ENCODE measurements around the gene KLK7. TPM values are rescaled to one million over a fixed set of nuclear protein-coding genes. Genes with fewer than 3 reads are reported as not detected.

The KLK7 gene
- total RNA-seq, 5 donors from 2014 or later (not counting 1 experiment from before 2014, with no cell fraction given) = not detected

- Histone ChIP-seq H3K9me3 (no peaks in the 10 kb centered on the region), H3K27ac (ENCODE audit: low read length) (no peak within 1 kb of the TSS), H3K36me3 (ENCODE audit: control insufficient read depth in 2 of 2, extremely low read depth in 1 of 2, insufficient read depth in 1 of 2, low read length in 1 of 2) (no peaks in the 10 kb centered on the region), H3K4me3 (ENCODE audit: control insufficient read depth in 1 of 2, extremely low read depth in 1 of 2, low read length in 1 of 2) (no peak within 1 kb of the TSS), H3K4me1 (ENCODE audit: control insufficient read depth in 1 of 2, extremely low read depth in 1 of 2, insufficient read depth in 2 of 2, low read length in 2 of 2) (no peaks in the 10 kb centered on the region), H3K27me3 (replicated peaks in 1 of 2; ENCODE audit: control insufficient read depth in 2 of 2, extremely low read depth in 1 of 2, insufficient read depth in 2 of 2, low read length in 1 of 2) (peaks cover 2 to 31% of the 10 kb centered on the region in 2 experiments)
- Mint-ChIP-seq H3K36me3 (no peaks in the 10 kb centered on the region), H3K4me3 (no peak within 1 kb of the TSS), H3K27me3 (peaks cover 36 to 39% of the 10 kb centered on the region in 2 donors), H3K27ac (no peak within 1 kb of the TSS), H3K9me3 (peaks cover 0 to 5% (median 0%) of the 10 kb centered on the region in 3 donors), H3K4me1 (peaks cover 0 to 5% (median 0%) of the 10 kb centered on the region in 3 donors)
- DNase-seq = no peak
- no peak for ATAC-seq (replicated peaks in 1 of 4)
- CTCF ChIA-PET = no interaction called here
- POLR2A ChIA-PET = no interaction called here
- 16% methylated on average over 3 of the region's 7 CpGs for WGBS (ENCODE audit: insufficient coverage)
Observed at GRCh38 chr19:50952910-50953309, 30.8 kb downstream of the KLK7 start, which contains the start of gene KLK5. TSS of gene KLK5 (minus strand) at chr19:50953038. CDS start at chr19:50952657, 381 bp downstream.

GRCh38 chr19:50949861-50950260 lies 33.9 kb downstream of the KLK7 start:
- no peaks in the 10 kb centered on the region for H3K36me3 ChIP-seq (ENCODE audit: control insufficient read depth in 2 of 2, extremely low read depth in 1 of 2, insufficient read depth in 1 of 2, low read length in 1 of 2)
- ATAC-seq (replicated peaks in 1 of 4) (no peak), DNase-seq (no peak)
- Mint-ChIP-seq H3K4me1 (peaks cover 0 to 5% (median 0%) of the 10 kb centered on the region in 3 donors), H3K27ac (no peak overlapping the region), H3K36me3 (no peaks in the 10 kb centered on the region), H3K27me3 (peaks cover 32 to 36% of the 10 kb centered on the region in 2 donors), H3K9me3 (peaks cover 0 to 5% (median 0%) of the 10 kb centered on the region in 3 donors), H3K4me3 (no peak overlapping the region)
- ChIA-PET CTCF (no interaction called here), POLR2A (no interaction called here)
- H3K9me3 ChIP-seq = no peaks in the 10 kb centered on the region
- no peak overlapping the region for H3K27ac ChIP-seq (ENCODE audit: low read length)
- no peak overlapping the region for H3K4me3 ChIP-seq (ENCODE audit: control insufficient read depth in 1 of 2, extremely low read depth in 1 of 2, low read length in 1 of 2)
- H3K27me3 ChIP-seq (replicated peaks in 1 of 2; ENCODE audit: control insufficient read depth in 2 of 2, extremely low read depth in 1 of 2, insufficient read depth in 2 of 2, low read length in 1 of 2) = peaks cover 2 to 23% of the 10 kb centered on the region in 2 experiments
- 57% methylated on average over 14 of the region's 19 CpGs for WGBS (ENCODE audit: insufficient coverage)
- no peaks in the 10 kb centered on the region for H3K4me1 ChIP-seq (ENCODE audit: control insufficient read depth in 1 of 2, extremely low read depth in 1 of 2, insufficient read depth in 2 of 2, low read length in 2 of 2)

GRCh38 chr19:50947123-50947522 lies 36.6 kb downstream of the KLK7 start:
- WGBS (ENCODE audit: insufficient coverage) = 53% methylated on average over 4 of the region's 4 CpGs
- Mint-ChIP-seq H3K36me3 (no peaks in the 10 kb centered on the region), H3K27ac (no peak overlapping the region), H3K4me3 (no peak overlapping the region), H3K27me3 (peaks cover 36 to 44% of the 10 kb centered on the region in 2 donors), H3K9me3 (peaks cover 0 to 5% (median 2%) of the 10 kb centered on the region in 3 donors), H3K4me1 (no peaks in the 10 kb centered on the region)
- Histone ChIP-seq H3K9me3 (no peaks in the 10 kb centered on the region), H3K4me3 (ENCODE audit: control insufficient read depth in 1 of 2, extremely low read depth in 1 of 2, low read length in 1 of 2) (no peak overlapping the region), H3K27ac (ENCODE audit: low read length) (no peak overlapping the region), H3K27me3 (replicated peaks in 1 of 2; ENCODE audit: control insufficient read depth in 2 of 2, extremely low read depth in 1 of 2, insufficient read depth in 2 of 2, low read length in 1 of 2) (peaks cover under 1 to 16% of the 10 kb centered on the region in 2 experiments), H3K36me3 (ENCODE audit: control insufficient read depth in 2 of 2, extremely low read depth in 1 of 2, insufficient read depth in 1 of 2, low read length in 1 of 2) (no peaks in the 10 kb centered on the region), H3K4me1 (ENCODE audit: control insufficient read depth in 1 of 2, extremely low read depth in 1 of 2, insufficient read depth in 2 of 2, low read length in 2 of 2) (no peaks in the 10 kb centered on the region)
- no peak for DNase-seq
- ATAC-seq (replicated peaks in 1 of 4) = no peak
- CTCF ChIA-PET = interaction anchor here in 1 of 2 donors (0.7 kb wide), 1 partner anchor 84 kb away, joined by 9 read pairs; no protein-coding TSS in a partner anchor
- POLR2A ChIA-PET = no interaction called here

- ChIA-PET CTCF (no interaction called here), POLR2A (no interaction called here)
- Histone ChIP-seq H3K36me3 (ENCODE audit: control insufficient read depth in 2 of 2, extremely low read depth in 1 of 2, insufficient read depth in 1 of 2, low read length in 1 of 2) (no peaks in the 10 kb centered on the region), H3K4me1 (ENCODE audit: control insufficient read depth in 1 of 2, extremely low read depth in 1 of 2, insufficient read depth in 2 of 2, low read length in 2 of 2) (no peaks in the 10 kb centered on the region), H3K4me3 (ENCODE audit: control insufficient read depth in 1 of 2, extremely low read depth in 1 of 2, low read length in 1 of 2) (no peak overlapping the region), H3K9me3 (no peaks in the 10 kb centered on the region), H3K27me3 (replicated peaks in 1 of 2; ENCODE audit: control insufficient read depth in 2 of 2, extremely low read depth in 1 of 2, insufficient read depth in 2 of 2, low read length in 1 of 2) (peaks cover 0 to 10% of the 10 kb centered on the region in 2 experiments), H3K27ac (ENCODE audit: low read length) (no peak overlapping the region)
- WGBS (ENCODE audit: insufficient coverage) = 70% methylated on average over 3 of the region's 4 CpGs
- Mint-ChIP-seq H3K4me1 (no peaks in the 10 kb centered on the region), H3K27ac (no peak overlapping the region), H3K36me3 (no peaks in the 10 kb centered on the region), H3K4me3 (no peak overlapping the region), H3K9me3 (peaks cover 0 to 5% (median 0%) of the 10 kb centered on the region in 3 donors), H3K27me3 (peaks cover 36 to 45% of the 10 kb centered on the region in 2 donors)
- ATAC-seq (replicated peaks in 1 of 4) (no peak), DNase-seq (no peak)
Observed at GRCh38 chr19:50944795-50945194, 38.9 kb downstream of the KLK7 start.

- CTCF ChIA-PET = no interaction called here
- H3K36me3 Mint-ChIP-seq = no peaks in the 10 kb centered on the region
- WGBS (ENCODE audit: insufficient coverage) = 73% methylated on average over 5 of the region's 10 CpGs
Observed at GRCh38 chr19:50943074-50943828, 40.5 kb downstream of the KLK7 start.

GRCh38 chr19:50939596-50939995 lies 44.1 kb downstream of the KLK7 start:
- ATAC-seq (replicated peaks in 1 of 4) = no peak
- Mint-ChIP-seq H3K4me1 (no peaks in the 10 kb centered on the region), H3K9me3 (peaks cover 0 to 7% (median 5%) of the 10 kb centered on the region in 3 donors), H3K36me3 (no peaks in the 10 kb centered on the region), H3K27me3 (peaks cover 35 to 42% of the 10 kb centered on the region in 2 donors), H3K4me3 (no peak overlapping the region), H3K27ac (no peak overlapping the region)
- Histone ChIP-seq H3K4me3 (ENCODE audit: control insufficient read depth in 1 of 2, extremely low read depth in 1 of 2, low read length in 1 of 2) (no peak overlapping the region), H3K27me3 (replicated peaks in 1 of 2; ENCODE audit: control insufficient read depth in 2 of 2, extremely low read depth in 1 of 2, insufficient read depth in 2 of 2, low read length in 1 of 2) (peaks cover 2 to 8% of the 10 kb centered on the region in 2 experiments), H3K4me1 (ENCODE audit: control insufficient read depth in 1 of 2, extremely low read depth in 1 of 2, insufficient read depth in 2 of 2, low read length in 2 of 2) (no peaks in the 10 kb centered on the region), H3K27ac (ENCODE audit: low read length) (no peak overlapping the region), H3K9me3 (no peaks in the 10 kb centered on the region), H3K36me3 (ENCODE audit: control insufficient read depth in 2 of 2, extremely low read depth in 1 of 2, insufficient read depth in 1 of 2, low read length in 1 of 2) (no peaks in the 10 kb centered on the region)
- ChIA-PET CTCF (no interaction called here), POLR2A (no interaction called here)
- WGBS (ENCODE audit: insufficient coverage) = no CpG with 5 or more reads among the region's 2 CpGs
- DNase-seq = no peak

More at GRCh38 chr19:50943074-50943828, 40.5 kb downstream of the KLK7 start:
- Histone ChIP-seq H3K27ac (ENCODE audit: low read length) (no peak overlapping the region), H3K4me3 (ENCODE audit: control insufficient read depth in 1 of 2, extremely low read depth in 1 of 2, low read length in 1 of 2) (no peak overlapping the region), H3K36me3 (ENCODE audit: control insufficient read depth in 2 of 2, extremely low read depth in 1 of 2, insufficient read depth in 1 of 2, low read length in 1 of 2) (no peaks in the 10 kb centered on the region), H3K27me3 (replicated peaks in 1 of 2; ENCODE audit: control insufficient read depth in 2 of 2, extremely low read depth in 1 of 2, insufficient read depth in 2 of 2, low read length in 1 of 2) (peaks cover 0 to 9% of the 10 kb centered on the region in 2 experiments), H3K4me1 (ENCODE audit: control insufficient read depth in 1 of 2, extremely low read depth in 1 of 2, insufficient read depth in 2 of 2, low read length in 2 of 2) (no peaks in the 10 kb centered on the region), H3K9me3 (no peaks in the 10 kb centered on the region)
- Mint-ChIP-seq H3K27me3 (peaks cover 38 to 41% of the 10 kb centered on the region in 2 donors), H3K4me3 (no peak overlapping the region), H3K9me3 (peaks cover 0 to 7% (median 5%) of the 10 kb centered on the region in 3 donors), H3K27ac (no peak overlapping the region), H3K4me1 (no peaks in the 10 kb centered on the region)
- POLR2A ChIA-PET = no interaction called here
- ATAC-seq (replicated peaks in 1 of 4) (no peak), DNase-seq (no peak)
